Measurements from ENCODE around the gene AHCYL1. TPM values are rescaled to one million over a fixed set of nuclear protein-coding genes. Genes with fewer than 3 reads are reported as not detected.

The AHCYL1 gene
- total RNA-seq, 4 donors from 2014 or later, result 77.0 to 112 (median 87.2) TPM

GRCh38 chr1:110050602-110051261, 66.2 kb downstream of the AHCYL1 start:
- TF ChIP-seq, protein P1, sequence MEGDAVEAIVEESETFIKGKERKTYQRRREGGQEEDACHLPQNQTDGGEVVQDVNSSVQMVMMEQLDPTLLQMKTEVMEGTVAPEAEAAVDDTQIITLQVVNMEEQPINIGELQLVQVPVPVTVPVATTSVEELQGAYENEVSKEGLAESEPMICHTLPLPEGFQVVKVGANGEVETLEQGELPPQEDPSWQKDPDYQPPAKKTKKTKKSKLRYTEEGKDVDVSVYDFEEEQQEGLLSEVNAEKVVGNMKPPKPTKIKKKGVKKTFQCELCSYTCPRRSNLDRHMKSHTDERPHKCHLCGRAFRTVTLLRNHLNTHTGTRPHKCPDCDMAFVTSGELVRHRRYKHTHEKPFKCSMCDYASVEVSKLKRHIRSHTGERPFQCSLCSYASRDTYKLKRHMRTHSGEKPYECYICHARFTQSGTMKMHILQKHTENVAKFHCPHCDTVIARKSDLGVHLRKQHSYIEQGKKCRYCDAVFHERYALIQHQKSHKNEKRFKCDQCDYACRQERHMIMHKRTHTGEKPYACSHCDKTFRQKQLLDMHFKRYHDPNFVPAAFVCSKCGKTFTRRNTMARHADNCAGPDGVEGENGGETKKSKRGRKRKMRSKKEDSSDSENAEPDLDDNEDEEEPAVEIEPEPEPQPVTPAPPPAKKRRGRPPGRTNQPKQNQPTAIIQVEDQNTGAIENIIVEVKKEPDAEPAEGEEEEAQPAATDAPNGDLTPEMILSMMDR (IDR thresholded peaks at IDR 0.05; ENCODE audit: low read depth), result no peak

GRCh38 chr1:110051262-110051648, 66.7 kb downstream of the AHCYL1 start:
- TF ChIP-seq, protein P1 (IDR thresholded peaks at IDR 0.05; ENCODE audit: low read depth), result no peak

- TF ChIP-seq, protein P1 (IDR thresholded peaks at IDR 0.05; ENCODE audit: low read depth), result no peak
These were observed 69.2 kb downstream of the AHCYL1 start for GRCh38 chr1:110053552-110054428.

- TF ChIP-seq, protein P1 (IDR thresholded peaks at IDR 0.05; ENCODE audit: low read depth), result no peak
These were observed 71.1 kb downstream of the AHCYL1 start for GRCh38 chr1:110055493-110056284.

GRCh38 chr1:110056285-110056683, 71.7 kb downstream of the AHCYL1 start:
- TF ChIP-seq, protein P1 (IDR thresholded peaks at IDR 0.05; ENCODE audit: low read depth), result no peak

DNA sequence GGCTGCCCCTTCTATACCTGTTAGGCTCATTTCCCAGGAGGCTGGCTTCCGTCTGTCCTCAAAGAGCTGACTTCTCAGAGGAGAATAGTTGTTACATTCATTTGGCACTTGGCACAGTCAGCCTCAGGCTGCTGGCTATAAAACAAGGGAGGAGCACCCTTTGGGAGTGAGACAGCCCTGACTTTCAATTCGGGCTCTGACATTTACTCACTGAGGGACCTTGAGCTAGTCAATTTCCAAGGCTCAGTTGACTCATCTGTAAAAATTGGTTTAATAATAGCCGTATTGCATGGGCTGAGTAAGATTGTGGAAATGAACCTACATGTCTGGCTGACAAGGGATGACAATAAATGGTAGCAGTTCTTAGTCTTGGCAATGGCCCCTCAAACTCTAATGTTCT, 72.2 kb downstream of the AHCYL1 start:
- TF ChIP-seq, protein P1 (IDR thresholded peaks at IDR 0.05; ENCODE audit: low read depth), result no peak

Data from subcutaneous adipose tissue (tissue), 4 donors.